Metanephros (tissue), 1 donor: ENCODE measurements around the gene GALNT12. TPM values are rescaled to one million over a fixed set of nuclear protein-coding genes. Genes with fewer than 3 reads are reported as not detected.

Source experiments
- total RNA-seq: library from RNA; depleted of rRNA; stranded (reverse); fragments of >200 nt; gene quantifications from one replicate; pipeline ENCODE4 v1.2.3, GENCODE V29; 2014

Gene GALNT12, protein sequence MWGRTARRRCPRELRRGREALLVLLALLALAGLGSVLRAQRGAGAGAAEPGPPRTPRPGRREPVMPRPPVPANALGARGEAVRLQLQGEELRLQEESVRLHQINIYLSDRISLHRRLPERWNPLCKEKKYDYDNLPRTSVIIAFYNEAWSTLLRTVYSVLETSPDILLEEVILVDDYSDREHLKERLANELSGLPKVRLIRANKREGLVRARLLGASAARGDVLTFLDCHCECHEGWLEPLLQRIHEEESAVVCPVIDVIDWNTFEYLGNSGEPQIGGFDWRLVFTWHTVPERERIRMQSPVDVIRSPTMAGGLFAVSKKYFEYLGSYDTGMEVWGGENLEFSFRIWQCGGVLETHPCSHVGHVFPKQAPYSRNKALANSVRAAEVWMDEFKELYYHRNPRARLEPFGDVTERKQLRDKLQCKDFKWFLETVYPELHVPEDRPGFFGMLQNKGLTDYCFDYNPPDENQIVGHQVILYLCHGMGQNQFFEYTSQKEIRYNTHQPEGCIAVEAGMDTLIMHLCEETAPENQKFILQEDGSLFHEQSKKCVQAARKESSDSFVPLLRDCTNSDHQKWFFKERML
- 3.9 TPM for total RNA-seq

DNA sequence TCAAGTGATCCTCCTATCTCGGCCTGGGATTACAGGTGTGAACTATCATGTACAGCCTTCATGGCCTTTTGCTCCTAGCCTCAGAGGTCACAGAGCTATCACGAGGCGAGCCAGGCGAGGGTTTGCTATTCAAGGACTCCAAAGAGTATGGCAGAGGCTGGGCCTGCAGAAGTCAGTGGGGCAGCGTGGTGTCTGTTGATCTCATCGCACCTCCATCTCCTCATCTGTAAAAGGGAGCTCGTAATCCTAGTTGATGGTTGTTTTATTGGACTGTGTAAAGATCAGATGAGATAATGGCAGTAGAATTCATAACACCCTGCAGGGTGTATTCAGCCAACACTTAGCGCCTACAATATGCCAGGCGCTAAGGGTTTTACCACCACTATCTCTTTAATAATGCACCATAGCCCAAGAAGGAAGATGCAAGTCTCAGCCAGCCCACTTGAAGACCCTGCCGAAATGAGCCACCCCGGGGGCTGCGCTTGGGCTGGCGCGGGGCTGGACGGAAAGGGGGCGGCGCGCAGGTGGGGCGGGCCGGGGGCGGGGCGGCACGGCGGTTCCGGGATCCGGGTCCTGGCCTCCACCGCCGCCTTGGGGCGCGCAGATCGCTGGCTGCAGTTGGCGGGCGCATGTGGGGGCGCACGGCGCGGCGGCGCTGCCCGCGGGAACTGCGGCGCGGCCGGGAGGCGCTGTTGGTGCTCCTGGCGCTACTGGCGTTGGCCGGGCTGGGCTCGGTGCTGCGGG, at the start of gene GALNT12:
Gene GALNT12 (plus strand): TSS at position 601 of the 744 bp plus-strand sequence. CDS start 29 bp downstream, at position 630.

DNA sequence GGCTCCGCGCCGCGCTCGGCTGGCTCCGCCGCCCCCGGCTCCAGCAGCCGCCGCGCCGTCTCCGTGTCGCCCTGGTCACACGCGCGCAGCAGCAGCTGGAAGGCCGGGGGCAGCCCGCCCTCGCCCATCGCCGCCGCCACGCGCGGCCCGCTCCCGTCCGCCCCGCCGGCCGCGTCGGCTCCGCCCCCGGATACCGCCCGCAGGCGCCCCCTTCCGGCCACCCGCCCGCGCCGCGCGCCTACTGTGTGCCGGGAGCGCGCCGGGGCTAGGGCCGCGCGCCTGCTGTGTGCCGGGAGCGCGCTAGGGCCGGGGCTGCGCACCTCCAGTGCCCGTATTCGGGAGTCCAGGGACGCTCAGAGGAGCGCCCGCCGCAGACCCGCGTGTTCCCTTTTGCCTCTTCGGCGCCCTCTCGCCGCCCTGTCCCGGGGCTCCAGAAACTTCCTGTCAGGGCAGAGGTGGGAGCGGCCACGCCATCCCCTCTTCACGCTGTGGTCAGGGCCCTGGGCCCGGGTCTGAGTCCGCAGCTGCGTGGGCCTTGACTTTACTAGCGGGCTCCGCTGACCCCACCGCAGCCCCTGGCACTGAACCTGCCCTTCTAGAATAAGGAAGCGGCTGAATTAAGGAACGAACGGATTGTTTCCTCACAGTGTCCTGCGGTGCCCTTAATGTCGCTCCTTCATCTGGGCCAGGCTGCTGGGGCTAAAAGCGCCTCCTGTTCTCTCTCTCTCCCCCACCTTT, 10.9 kb upstream of the GALNT12 start, which contains the start of gene ANKS6:
Gene ANKS6 (minus strand): TSS at position 192 of the 738 bp plus-strand sequence. CDS start 64 bp downstream, at position 128.

Other genes starting within 250 kb of the GALNT12 start
- 2.0 TPM for gene GABBR2, start 98.7 kb upstream of the GALNT12 start, total RNA-seq
- gene ANKS6, start 11.1 kb upstream of the GALNT12 start, total RNA-seq = 18.0 TPM
- gene COL15A1, start 136.2 kb downstream of the GALNT12 start, total RNA-seq = 107 TPM